Trophoblast cell (in vitro differentiated cells and primary cell): Measurements from ENCODE around the gene ZNF280D.

Experiments used
- DNase-seq, 2 donors: peaks; one replicate each; pipeline ENCODE4 v3.0.0-alpha.2; 2016
- H2AFZ ChIP-seq: 2 replicates; pipeline ENCODE4 v1.6.1; 2013; ENCODE audit warnings: low read length, moderate library complexity, mild to moderate bottlenecking; ENCODE audit not compliant: insufficient read depth, poor library complexity
- H2AK5ac ChIP-seq: 2 replicates; pipeline ENCODE4 v1.6.1; 2013; ENCODE audit warnings: mild to moderate bottlenecking, low read length
- H2BK120ac ChIP-seq: 2 replicates; pipeline ENCODE4 v1.6.1; 2013; ENCODE audit warnings: low read length, mild to moderate bottlenecking, moderate library complexity; ENCODE audit not compliant: insufficient read depth, poor library complexity
- H2BK12ac ChIP-seq: 2 replicates; pipeline ENCODE4 v1.6.1; 2013; ENCODE audit warnings: mild to moderate bottlenecking, low read length, moderate library complexity
- H2BK5ac ChIP-seq: 2 replicates; pipeline ENCODE4 v1.6.1; 2013; ENCODE audit warnings: low read length, low read depth, moderate library complexity, mild to moderate bottlenecking; ENCODE audit not compliant: poor library complexity
- H3K14ac ChIP-seq: 2 replicates; pipeline ENCODE4 v1.6.1; 2013; ENCODE audit warnings: mild to moderate bottlenecking, low read length
- H3K18ac ChIP-seq: 2 replicates; pipeline ENCODE4 v1.6.1; 2013; ENCODE audit warnings: mild to moderate bottlenecking, low read length
- H3K23ac ChIP-seq: 2 replicates; pipeline ENCODE4 v1.6.1; 2013; ENCODE audit warnings: low read length
- H3K27ac ChIP-seq: 2 replicates; pipeline ENCODE4 v1.5.1; 2013; ENCODE audit warnings: low read depth, mild to moderate bottlenecking, inconsistent platforms, low read length, moderate library complexity
- H3K27me3 ChIP-seq: 2 replicates; pipeline ENCODE4 v1.6.1; 2013; ENCODE audit warnings: inconsistent platforms, mild to moderate bottlenecking, low read length, moderate library complexity; ENCODE audit not compliant: insufficient read depth
- H3K36me3 ChIP-seq, 2 experiments: 1 replicate in 1 of 2; 2 replicates in 1 of 2; pipeline ENCODE4 v1.6.1; 2013; ENCODE audit warnings: low read length in 2 of 2, mild to moderate bottlenecking in 2 of 2, moderate library complexity in 1 of 2; ENCODE audit not compliant: insufficient read depth in 2 of 2, control insufficient read depth in 1 of 2
- H3K4ac ChIP-seq: 2 replicates; pipeline ENCODE4 v1.6.1; 2013; ENCODE audit warnings: low read depth, mild to moderate bottlenecking, low read length, moderate library complexity
- H3K4me1 ChIP-seq, 2 experiments: 1 replicate in 1 of 2; 2 replicates in 1 of 2; pipeline ENCODE4 v1.6.1; 2013; ENCODE audit warnings: low read length in 2 of 2, mild to moderate bottlenecking in 2 of 2, moderate library complexity in 1 of 2; ENCODE audit not compliant: insufficient read depth in 2 of 2, control insufficient read depth in 1 of 2
- H3K4me2 ChIP-seq: 2 replicates; pipeline ENCODE4 v1.6.1; 2013; ENCODE audit warnings: inconsistent platforms, mild to moderate bottlenecking, low read length, moderate library complexity
- H3K4me3 ChIP-seq: 2 replicates; pipeline ENCODE4 v1.5.1; 2013; ENCODE audit warnings: mild to moderate bottlenecking, low read depth, low read length, inconsistent platforms
- H3K79me1 ChIP-seq: one replicate; pipeline ENCODE4 v1.6.1; 2013; ENCODE audit warnings: low read length
- H3K79me2 ChIP-seq: 2 replicates; pipeline ENCODE4 v1.6.1; 2013; ENCODE audit warnings: low read length, mild to moderate bottlenecking; ENCODE audit not compliant: control insufficient read depth, insufficient read depth, poor library complexity
- H3K9ac ChIP-seq: 2 replicates; pipeline ENCODE4 v1.6.1; 2013; ENCODE audit warnings: mild to moderate bottlenecking, low read length
- H3K9me3 ChIP-seq: 2 replicates; pipeline ENCODE4 v1.6.1; 2013; ENCODE audit warnings: low read depth, mild to moderate bottlenecking, control low read depth, inconsistent platforms, low read length; ENCODE audit not compliant: insufficient read depth
- H4K12ac ChIP-seq: 2 replicates; pipeline ENCODE4 v1.6.1; 2013; ENCODE audit warnings: low read depth, mild to moderate bottlenecking, low read length, moderate library complexity
- H4K8ac ChIP-seq: 2 replicates; pipeline ENCODE4 v1.6.1; 2013; ENCODE audit warnings: low read depth, mild to moderate bottlenecking, low read length, moderate library complexity
- H4K91ac ChIP-seq: one replicate; pipeline ENCODE4 v1.6.1; 2013; ENCODE audit warnings: low read depth, mild to moderate bottlenecking, low read length, moderate library complexity
- WGBS: extraction: QIAGEN DNeasy Blood & Tissue Kit; methylation state at CpG from one replicate; pipeline ENCODE4 v1.1.7; 2013; ENCODE audit warnings: missing lambda C conversion rate; ENCODE audit not compliant: insufficient read length, insufficient coverage; ENCODE audit errors: extremely low coverage; 5-methylcytosine and 5-hydroxymethylcytosine counted together

ZNF280D gene

GRCh38 chr15:56774356-56774755 is 41.0 kb upstream of the ZNF280D start:
- Histone ChIP-seq H3K36me3 (no peaks in the 10 kb centered on the region), H4K91ac (no peak overlapping the region), H3K4ac (no peak overlapping the region), H3K9me3 (no peaks in the 10 kb centered on the region), H2AK5ac (no peak overlapping the region), H2BK120ac (no peak overlapping the region), H2AFZ (no peak overlapping the region), H3K14ac (no peak overlapping the region), H3K27ac (no peak overlapping the region), H2BK12ac (no peak overlapping the region), H3K4me3 (no peak overlapping the region), H3K18ac (no peak overlapping the region), H4K8ac (no peak overlapping the region), H3K4me1 (no peaks in the 10 kb centered on the region), H3K9ac (no peak overlapping the region), H3K23ac (no peak overlapping the region), H3K27me3 (no peaks in the 10 kb centered on the region), H4K12ac (no peak overlapping the region), H3K4me2 (no peak overlapping the region), H3K79me1 (no peaks in the 10 kb centered on the region), H3K79me2 (no peaks in the 10 kb centered on the region), H2BK5ac (no peak overlapping the region)
- WGBS = no CpG with 5 or more reads among the region's 2 CpGs
- DNase-seq = no peak

GRCh38 chr15:56772868-56773639 is 39.7 kb upstream of the ZNF280D start:
- H3K36me3 ChIP-seq = no peaks in the 10 kb centered on the region
- no peak overlapping the region for H3K23ac ChIP-seq
- no peak overlapping the region for H2BK120ac ChIP-seq
- H3K4me1 ChIP-seq = no peaks in the 10 kb centered on the region
- H3K9me3 ChIP-seq = no peaks in the 10 kb centered on the region
- no peak overlapping the region for H3K27ac ChIP-seq
- no peak overlapping the region for H4K91ac ChIP-seq
- H4K12ac ChIP-seq = no peak overlapping the region
- no peaks in the 10 kb centered on the region for H3K79me2 ChIP-seq
- H2BK12ac ChIP-seq = no peak overlapping the region
- H3K9ac ChIP-seq = no peak overlapping the region
- peak; percentile 3 to 7 for DNase-seq
- no peak overlapping the region for H3K4ac ChIP-seq
- no peak overlapping the region for H3K4me2 ChIP-seq
- H3K4me3 ChIP-seq = no peak overlapping the region
- no peaks in the 10 kb centered on the region for H3K79me1 ChIP-seq
- no CpG with 5 or more reads among the region's 6 CpGs for WGBS
- H3K14ac ChIP-seq = no peak overlapping the region
- no peak overlapping the region for H2AK5ac ChIP-seq
- no peak overlapping the region for H2BK5ac ChIP-seq
- no peaks in the 10 kb centered on the region for H3K27me3 ChIP-seq
- H4K8ac ChIP-seq = no peak overlapping the region
- no peak overlapping the region for H2AFZ ChIP-seq
- H3K18ac ChIP-seq = no peak overlapping the region

- no peaks in the 10 kb centered on the region for H3K9me3 ChIP-seq
- no peak overlapping the region for H3K4ac ChIP-seq
- no peak overlapping the region for H2BK120ac ChIP-seq
- no peak overlapping the region for H4K12ac ChIP-seq
- H4K91ac ChIP-seq = no peak overlapping the region
- no peak overlapping the region for H2AK5ac ChIP-seq
- H3K4me3 ChIP-seq = no peak overlapping the region
- no peak overlapping the region for H4K8ac ChIP-seq
- no peak overlapping the region for H2AFZ ChIP-seq
- H3K79me1 ChIP-seq = no peaks in the 10 kb centered on the region
- WGBS = no CpG with 5 or more reads among the region's 5 CpGs
- no peak overlapping the region for H3K23ac ChIP-seq
- H3K27ac ChIP-seq = no peak overlapping the region
- no peaks in the 10 kb centered on the region for H3K79me2 ChIP-seq
- H3K18ac ChIP-seq = no peak overlapping the region
- H2BK12ac ChIP-seq = no peak overlapping the region
- no peaks in the 10 kb centered on the region for H3K4me1 ChIP-seq
- no peak for DNase-seq
- H3K9ac ChIP-seq = no peak overlapping the region
- no peaks in the 10 kb centered on the region for H3K27me3 ChIP-seq
- no peak overlapping the region for H3K14ac ChIP-seq
- no peak overlapping the region for H3K4me2 ChIP-seq
- H3K36me3 ChIP-seq = no peaks in the 10 kb centered on the region
- no peak overlapping the region for H2BK5ac ChIP-seq
Measured at GRCh38 chr15:56770173-56770572, 36.9 kb upstream of the ZNF280D start.

GRCh38 chr15:56767315-56767714 is 34.0 kb upstream of the ZNF280D start:
- no peaks in the 10 kb centered on the region for H3K4me1 ChIP-seq
- H3K4ac ChIP-seq = no peak overlapping the region
- H3K27me3 ChIP-seq = no peaks in the 10 kb centered on the region
- no peak for DNase-seq
- H3K14ac ChIP-seq = no peak overlapping the region
- no peak overlapping the region for H4K12ac ChIP-seq
- H4K91ac ChIP-seq = no peak overlapping the region
- no peaks in the 10 kb centered on the region for H3K36me3 ChIP-seq
- no peak overlapping the region for H3K4me2 ChIP-seq
- no peak overlapping the region for H2BK5ac ChIP-seq
- H4K8ac ChIP-seq = no peak overlapping the region
- H3K4me3 ChIP-seq = no peak overlapping the region
- H3K23ac ChIP-seq = no peak overlapping the region
- no peaks in the 10 kb centered on the region for H3K9me3 ChIP-seq
- H2BK120ac ChIP-seq = no peak overlapping the region
- no peaks in the 10 kb centered on the region for H3K79me2 ChIP-seq
- H2AFZ ChIP-seq = no peak overlapping the region
- no CpG with 5 or more reads among the region's 1 CpG for WGBS
- H3K79me1 ChIP-seq = no peaks in the 10 kb centered on the region
- H2AK5ac ChIP-seq = no peak overlapping the region
- H3K18ac ChIP-seq = no peak overlapping the region
- no peak overlapping the region for H3K27ac ChIP-seq
- no peak overlapping the region for H3K9ac ChIP-seq
- H2BK12ac ChIP-seq = no peak overlapping the region
